ENCODE measurements around the gene DCLK2.

The DCLK2 gene

GRCh38 chr4:150046728-150047217, 31.5 kb upstream of the DCLK2 start:
- Histone ChIP-seq H3K4me3 (ENCODE audit: insufficient read depth, low read length, poor library complexity, severe bottlenecking) (no peak overlapping the region), H3K4me2 (ENCODE audit: low read depth, low read length, poor library complexity, severe bottlenecking) (no peak overlapping the region), H3K27me3 (ENCODE audit: low read length) (no peaks in the 10 kb centered on the region), H3K9me2 (replicated peaks; ENCODE audit: insufficient read depth, low read length) (no peaks in the 10 kb centered on the region), H3K36me3 (ENCODE audit: low read length) (no peaks in the 10 kb centered on the region), H3K9ac (ENCODE audit: low read length) (no peak overlapping the region), H3K9me3 (ENCODE audit: insufficient read depth, low read length) (no peaks in the 10 kb centered on the region), H3F3A (ENCODE audit: insufficient read depth) (no peaks in the 10 kb centered on the region), H4K20me1 (ENCODE audit: low read depth, low read length) (no peaks in the 10 kb centered on the region), H2AFZ (ENCODE audit: low read depth, low read length, severe bottlenecking) (no peak overlapping the region), H3K79me2 (ENCODE audit: insufficient read depth, low read length) (no peaks in the 10 kb centered on the region), H3K27ac (ENCODE audit: low read depth, low read length) (no peak overlapping the region)
- TF ChIP-seq EZH2phosphoT487 (conservative IDR thresholded peaks at IDR 0.05; ENCODE audit: low read length) = no peak
- TF ChIP-seq, protein P1, sequence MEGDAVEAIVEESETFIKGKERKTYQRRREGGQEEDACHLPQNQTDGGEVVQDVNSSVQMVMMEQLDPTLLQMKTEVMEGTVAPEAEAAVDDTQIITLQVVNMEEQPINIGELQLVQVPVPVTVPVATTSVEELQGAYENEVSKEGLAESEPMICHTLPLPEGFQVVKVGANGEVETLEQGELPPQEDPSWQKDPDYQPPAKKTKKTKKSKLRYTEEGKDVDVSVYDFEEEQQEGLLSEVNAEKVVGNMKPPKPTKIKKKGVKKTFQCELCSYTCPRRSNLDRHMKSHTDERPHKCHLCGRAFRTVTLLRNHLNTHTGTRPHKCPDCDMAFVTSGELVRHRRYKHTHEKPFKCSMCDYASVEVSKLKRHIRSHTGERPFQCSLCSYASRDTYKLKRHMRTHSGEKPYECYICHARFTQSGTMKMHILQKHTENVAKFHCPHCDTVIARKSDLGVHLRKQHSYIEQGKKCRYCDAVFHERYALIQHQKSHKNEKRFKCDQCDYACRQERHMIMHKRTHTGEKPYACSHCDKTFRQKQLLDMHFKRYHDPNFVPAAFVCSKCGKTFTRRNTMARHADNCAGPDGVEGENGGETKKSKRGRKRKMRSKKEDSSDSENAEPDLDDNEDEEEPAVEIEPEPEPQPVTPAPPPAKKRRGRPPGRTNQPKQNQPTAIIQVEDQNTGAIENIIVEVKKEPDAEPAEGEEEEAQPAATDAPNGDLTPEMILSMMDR (IDR thresholded peaks at IDR 0.05; ENCODE audit: insufficient read depth, low read length, poor library complexity, severe bottlenecking) = no peak

- no peak overlapping the region for H3K4me2 ChIP-seq (ENCODE audit: low read depth, low read length, poor library complexity, severe bottlenecking)
- no peaks in the 10 kb centered on the region for H3K79me2 ChIP-seq (ENCODE audit: insufficient read depth, low read length)
- no peak overlapping the region for H2AFZ ChIP-seq (ENCODE audit: low read depth, low read length, severe bottlenecking)
- TF ChIP-seq EZH2phosphoT487 (conservative IDR thresholded peaks at IDR 0.05; ENCODE audit: low read length) = no peak
- TF ChIP-seq, protein P1 (IDR thresholded peaks at IDR 0.05; ENCODE audit: insufficient read depth, low read length, poor library complexity, severe bottlenecking) = no peak
- H3F3A ChIP-seq (ENCODE audit: insufficient read depth) = no peaks in the 10 kb centered on the region
- H3K27ac ChIP-seq (ENCODE audit: low read depth, low read length) = no peak overlapping the region
- no peaks in the 10 kb centered on the region for H3K9me2 ChIP-seq (replicated peaks; ENCODE audit: insufficient read depth, low read length)
- H3K4me3 ChIP-seq (ENCODE audit: insufficient read depth, low read length, poor library complexity, severe bottlenecking) = no peak overlapping the region
- no peaks in the 10 kb centered on the region for H3K27me3 ChIP-seq (ENCODE audit: low read length)
- H3K9me3 ChIP-seq (ENCODE audit: insufficient read depth, low read length) = no peaks in the 10 kb centered on the region
- H3K36me3 ChIP-seq (ENCODE audit: low read length) = no peaks in the 10 kb centered on the region
- H3K9ac ChIP-seq (ENCODE audit: low read length) = no peak overlapping the region
- H4K20me1 ChIP-seq (ENCODE audit: low read depth, low read length) = no peaks in the 10 kb centered on the region
Observed at GRCh38 chr4:150047546-150047945, 30.7 kb upstream of the DCLK2 start.

- Histone ChIP-seq H3K9me2 (replicated peaks; ENCODE audit: insufficient read depth, low read length) (no peaks in the 10 kb centered on the region), H3K9me3 (ENCODE audit: insufficient read depth, low read length) (no peaks in the 10 kb centered on the region), H2AFZ (ENCODE audit: low read depth, low read length, severe bottlenecking) (no peak overlapping the region), H3K27me3 (ENCODE audit: low read length) (no peaks in the 10 kb centered on the region), H3K27ac (ENCODE audit: low read depth, low read length) (no peak overlapping the region), H4K20me1 (ENCODE audit: low read depth, low read length) (no peaks in the 10 kb centered on the region), H3K79me2 (ENCODE audit: insufficient read depth, low read length) (no peaks in the 10 kb centered on the region), H3F3A (ENCODE audit: insufficient read depth) (no peaks in the 10 kb centered on the region), H3K4me2 (ENCODE audit: low read depth, low read length, poor library complexity, severe bottlenecking) (no peak overlapping the region), H3K9ac (ENCODE audit: low read length) (no peak overlapping the region), H3K4me3 (ENCODE audit: insufficient read depth, low read length, poor library complexity, severe bottlenecking) (no peak overlapping the region), H3K36me3 (ENCODE audit: low read length) (no peaks in the 10 kb centered on the region)
- no peak for TF ChIP-seq EZH2phosphoT487 (conservative IDR thresholded peaks at IDR 0.05; ENCODE audit: low read length)
- TF ChIP-seq, protein P1 (IDR thresholded peaks at IDR 0.05; ENCODE audit: insufficient read depth, low read length, poor library complexity, severe bottlenecking) = no peak
Observed at GRCh38 chr4:150049682-150050081, 28.6 kb upstream of the DCLK2 start.

Measured in SU-DHL-6 (cell line).